OCI-LY1 (cell line): Measurements from ENCODE around the gene KREMEN2.
"Not testable (repeated sequence)": the region's sequence is repeated elsewhere in the genome, so short reads cannot be mapped to it uniquely, and the experiment has no call there.

Source experiments
- EZH2 ChIP-seq: fragments of 200-600 bp; sonication (generic), shearing (Covaris generic); IDR thresholded peaks from 2 replicates; pipeline ENCODE4 v1.8.0; 2017; ENCODE audit warnings: borderline replicate concordance, mixed run types, mild to moderate bottlenecking, antibody characterized with exemption, low read length, moderate library complexity, mixed read lengths
- TF ChIP-seq, protein P1 (sequence below): fragments of 200-600 bp; sonication (generic), shearing (Covaris generic); IDR thresholded peaks from 2 replicates; pipeline ENCODE4 v1.5.1; 2017; ENCODE audit warnings: mild to moderate bottlenecking, antibody characterized with exemption, low read length, moderate library complexity, mixed read lengths

DNA sequence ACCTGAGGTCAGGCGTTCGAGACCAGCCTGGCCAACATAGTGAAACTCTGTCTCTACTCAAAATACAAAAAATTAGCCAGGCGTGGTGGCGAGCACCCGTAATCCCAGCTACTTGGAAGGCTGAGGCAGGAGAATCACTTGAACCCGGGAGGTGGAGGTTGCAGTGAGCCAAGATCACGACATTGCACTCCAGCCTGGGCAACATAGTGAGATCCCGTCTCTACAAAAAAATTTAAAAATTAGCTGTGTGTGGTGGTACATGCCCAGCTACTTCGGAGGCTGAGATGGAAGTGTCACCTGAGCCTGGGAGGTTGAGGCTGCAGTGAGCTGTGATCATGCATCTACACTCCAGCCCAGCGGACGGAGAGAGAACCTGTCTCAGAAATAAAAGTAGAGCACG lies 20.4 kb upstream of the KREMEN2 start:
- TF ChIP-seq, protein P1, sequence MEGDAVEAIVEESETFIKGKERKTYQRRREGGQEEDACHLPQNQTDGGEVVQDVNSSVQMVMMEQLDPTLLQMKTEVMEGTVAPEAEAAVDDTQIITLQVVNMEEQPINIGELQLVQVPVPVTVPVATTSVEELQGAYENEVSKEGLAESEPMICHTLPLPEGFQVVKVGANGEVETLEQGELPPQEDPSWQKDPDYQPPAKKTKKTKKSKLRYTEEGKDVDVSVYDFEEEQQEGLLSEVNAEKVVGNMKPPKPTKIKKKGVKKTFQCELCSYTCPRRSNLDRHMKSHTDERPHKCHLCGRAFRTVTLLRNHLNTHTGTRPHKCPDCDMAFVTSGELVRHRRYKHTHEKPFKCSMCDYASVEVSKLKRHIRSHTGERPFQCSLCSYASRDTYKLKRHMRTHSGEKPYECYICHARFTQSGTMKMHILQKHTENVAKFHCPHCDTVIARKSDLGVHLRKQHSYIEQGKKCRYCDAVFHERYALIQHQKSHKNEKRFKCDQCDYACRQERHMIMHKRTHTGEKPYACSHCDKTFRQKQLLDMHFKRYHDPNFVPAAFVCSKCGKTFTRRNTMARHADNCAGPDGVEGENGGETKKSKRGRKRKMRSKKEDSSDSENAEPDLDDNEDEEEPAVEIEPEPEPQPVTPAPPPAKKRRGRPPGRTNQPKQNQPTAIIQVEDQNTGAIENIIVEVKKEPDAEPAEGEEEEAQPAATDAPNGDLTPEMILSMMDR: not testable (repeated sequence)
- not testable (repeated sequence) for TF ChIP-seq EZH2
